GM12878 (cell line): ENCODE results near the gene CDC45. TPM values are rescaled to one million over a fixed set of nuclear protein-coding genes. Genes with fewer than 3 reads are reported as not detected.
A peak's percentile ranks its signal among the peaks of the same experiment; 100 is the strongest.

ENCODE experiments used
- ATAC-seq: fragments of 200-7000 bp; cut with Tn5 transposase; 3 replicates; pipeline ENCODE4 v1.9.1; 2020; ENCODE audit warnings: mild to moderate bottlenecking, moderate library complexity
- BruUV-seq: library from RNA; stranded (reverse); fragments of 400-500 nt; replicated peaks from 2 replicates; lab custom pipeline; 2021; lab: Mats Ljungman, UMichigan
- CTCF ChIA-PET: fragments of 300-600 bp; sonication (Branson Sonifier 250); formaldehyde crosslinking; extraction: SDS; loops from one replicate; lab custom pipeline; 2021; ENCODE audit warnings: inconsistent platforms; lab: Yijun Ruan, JAX
- POLR2A ChIA-PET: fragments of 350-600 bp; formaldehyde crosslinking; extraction: SDS; loops from one replicate; lab custom pipeline; 2021; ENCODE audit warnings: inconsistent platforms; lab: Charles Lee
- RAD21 ChIA-PET: fragments of 300-600 bp; sonication (Branson Sonifier 250); formaldehyde crosslinking; loops from one replicate; lab custom pipeline; 2023; ENCODE audit warnings: antibody characterized with exemption; ENCODE audit not compliant: unreplicated experiment; lab: Charles Lee
- SMC1A ChIA-PET: fragments of 300-600 bp; sonication (Branson Sonifier 250); formaldehyde crosslinking; loops from one replicate; lab custom pipeline; 2023; ENCODE audit not compliant: unreplicated experiment, uncharacterized antibody; lab: Charles Lee
- DNase-seq: peaks from one replicate; pipeline ENCODE4 v3.0.0-alpha.2; 2011; ENCODE audit warnings: low read depth, low spot score
- FAIRE-seq: peaks from 3 replicates; lab custom pipeline; 2011; peaks lifted over from hg19 to GRCh38; lab: Jason Lieb, UNC
- H2AFZ ChIP-seq: 2 replicates; pipeline ENCODE4 v1.6.0; 2011; ENCODE audit warnings: low read depth, low read length, control low read depth; ENCODE audit not compliant: control insufficient read depth
- H3K27ac ChIP-seq: 2 replicates; pipeline ENCODE4 v1.5.1; 2011; ENCODE audit warnings: control low read depth; ENCODE audit not compliant: control insufficient read depth, insufficient read depth
- H3K27me3 ChIP-seq, 2 experiments: replicated peaks in 1 of 2; 2 replicates each; pipeline versions ENCODE4 v1.6.0 to v1.6.1; 2011; ENCODE audit warnings: low read length in 1 of 2; ENCODE audit not compliant: control insufficient read depth in 2 of 2, insufficient read depth in 2 of 2
- H3K36me3 ChIP-seq, 2 experiments: 2 replicates each; pipeline ENCODE4 v1.5.1; 2011; ENCODE audit warnings: low read length in 1 of 2; ENCODE audit not compliant: control insufficient read depth in 2 of 2, insufficient read depth in 2 of 2
- H3K4me1 ChIP-seq: 2 replicates; pipeline ENCODE4 v1.6.1; 2011; ENCODE audit warnings: mild to moderate bottlenecking, low read length, moderate library complexity, mixed read lengths; ENCODE audit not compliant: control insufficient read depth, insufficient read depth
- H3K4me2 ChIP-seq: 2 replicates; pipeline ENCODE4 v1.6.0; 2011; ENCODE audit warnings: control low read depth; ENCODE audit not compliant: control insufficient read depth, insufficient read depth
- H3K4me3 ChIP-seq: fragments of 200-600 bp; sonication (generic); 2 replicates; pipeline ENCODE4 v1.5.1; 2016
- H3K79me2 ChIP-seq: 2 replicates; pipeline ENCODE4 v1.6.0; 2011; ENCODE audit warnings: low read length; ENCODE audit not compliant: control insufficient read depth, insufficient read depth
- H3K9ac ChIP-seq: 2 replicates; pipeline ENCODE4 v1.8.0; 2011; ENCODE audit warnings: low read length, control low read depth, mixed read lengths; ENCODE audit not compliant: control insufficient read depth, insufficient read depth
- H3K9me3 ChIP-seq: replicated peaks from 3 replicates; pipeline ENCODE4 v1.5.1; 2011; ENCODE audit warnings: mild to moderate bottlenecking, low read length; ENCODE audit not compliant: control insufficient read depth, insufficient read depth
- H4K20me1 ChIP-seq: 2 replicates; pipeline ENCODE4 v1.6.0; 2011; ENCODE audit not compliant: control insufficient read depth, insufficient read depth
- ASH2L ChIP-seq: fragments of 300-600, 200-600 bp; sonication (generic); IDR thresholded peaks from 2 replicates; pipeline ENCODE4 v1.6.1; 2017; ENCODE audit warnings: low read depth, mild to moderate bottlenecking, borderline replicate concordance
- CBFB ChIP-seq: IDR thresholded peaks from 2 replicates; pipeline ENCODE4 v1.6.1; 2016; ENCODE audit warnings: antibody characterized with exemption, low read depth
- CEBPB ChIP-seq, 2 experiments: fragments of 150-350 bp in 1 of 2; IDR thresholded peaks; 2 replicates each; pipeline ENCODE4 v1.6.1; 2012 to 2014; ENCODE audit warnings: low read depth in 2 of 2, low read length in 2 of 2, borderline replicate concordance in 1 of 2, inconsistent platforms in 1 of 2
- CREM ChIP-seq: IDR thresholded peaks from 2 replicates; pipeline ENCODE4 v1.6.1; 2014; ENCODE audit warnings: antibody characterized with exemption, low read depth
- CTCF ChIP-seq, 3 experiments: IDR thresholded peaks in 2 of 3; conservative IDR thresholded peaks in 1 of 3; 2 replicates each; pipeline ENCODE4 v1.5.1; 2011; ENCODE audit warnings: low read depth in 3 of 3, low read length in 3 of 3, mild to moderate bottlenecking in 3 of 3, control low read depth in 2 of 3, moderate library complexity in 2 of 3, inconsistent platforms in 1 of 3, mixed read lengths in 1 of 3; ENCODE audit not compliant: control insufficient read depth in 2 of 3, insufficient read depth in 1 of 3; ENCODE audit errors: extremely low read depth in 1 of 3
- DPF2 ChIP-seq: fragments of 450-650 bp; IDR thresholded peaks from 2 replicates; pipeline ENCODE4 v1.6.1; 2017; ENCODE audit warnings: mild to moderate bottlenecking
- GABPA ChIP-seq: IDR thresholded peaks from 2 replicates; pipeline ENCODE4 v1.6.1; 2014; ENCODE audit warnings: antibody characterized with exemption, low read depth, mild to moderate bottlenecking, inconsistent platforms
- LARP7 ChIP-seq: fragments of 450-650 bp; IDR thresholded peaks from 2 replicates; pipeline ENCODE4 v1.6.1; 2017; ENCODE audit warnings: mild to moderate bottlenecking
- PKNOX1 ChIP-seq: fragments of 450-650 bp; IDR thresholded peaks from 2 replicates; pipeline ENCODE4 v1.6.1; 2016; ENCODE audit warnings: mild to moderate bottlenecking
- POU2F2 ChIP-seq: IDR thresholded peaks from 3 replicates; pipeline ENCODE4 v1.6.1; 2011; ENCODE audit warnings: low read depth, mild to moderate bottlenecking, low read length, borderline replicate concordance
- STAT1 ChIP-seq: fragments of 450-650 bp; conservative IDR thresholded peaks from 2 replicates; pipeline ENCODE4 v1.6.1; 2014; ENCODE audit warnings: antibody characterized with exemption, mild to moderate bottlenecking
- ZSCAN29 ChIP-seq: fragments of 450-650 bp; IDR thresholded peaks from 2 replicates; pipeline ENCODE4 v1.6.1; 2017; ENCODE audit warnings: mild to moderate bottlenecking, moderate library complexity
- WGBS: methylation state at CpG from one replicate; pipeline ENCODE4 v1.1.6; 2016; ENCODE audit warnings: low lambda C conversion rate; ENCODE audit not compliant: insufficient replicate concordance, insufficient coverage; ENCODE audit errors: missing lambda C conversion rate; 5-methylcytosine and 5-hydroxymethylcytosine counted together
- in situ Hi-C: fragments of 300-500 bp; cut with MboI; formaldehyde crosslinking; loops from 9 replicates; pipeline ENCODE4 v1.14.3; 2018; ENCODE audit warnings: mixed read lengths
- intact Hi-C: fragments of 100-400 bp; cut with micrococcal nuclease; formaldehyde crosslinking; loops from one replicate; pipeline ENCODE4 v1.14.2; 2022; ENCODE audit not compliant: unreplicated experiment
- polyA plus RNA-seq, 11 experiments: library from polyadenylated mRNA; depleted of rRNA in 4 of 11; unstranded in 6 of 11; stranded (reverse) in 5 of 11; fragments of >200 nt; fragmentation: Nextera tagmentation in 4 of 11; fragmentation: Illumina TruSeq in 1 of 11; extraction: Ambion mirVana in 4 of 11; extraction: Trizol in 1 of 11; gene quantifications; 1 replicate in 1 of 11; 2 replicates in 10 of 11; pipeline versions ENCODE4 v1.2.1 to v1.2.3, GENCODE V29; 2011 to 2016; ENCODE audit warnings: inconsistent platforms in 2 of 11, missing spikeins in 2 of 11, low read depth in 1 of 11
- total RNA-seq, 4 experiments: library from RNA; depleted of rRNA in 3 of 4; stranded (reverse); fragments of >200 nt in 3 of 4; fragmentation: Illumina TruSeq in 1 of 4; extraction: Trizol in 1 of 4; gene quantifications; 2 replicates each; pipeline versions ENCODE4 v1.2.1 to v1.2.3, GENCODE V29; 2013 to 2021

CDC45 gene
- total and polyA plus RNA-seq, 10 of the 15 experiments (the other 5 are each of a cell fraction or from before 2014, with no cell fraction given) = 40.8 to 88.5 (median 54.2) TPM

GRCh38 chr22:19446603-19447329 is 33.0 kb upstream of the CDC45 start (continued):
- TF ChIP-seq STAT1 = no peak

DNA sequence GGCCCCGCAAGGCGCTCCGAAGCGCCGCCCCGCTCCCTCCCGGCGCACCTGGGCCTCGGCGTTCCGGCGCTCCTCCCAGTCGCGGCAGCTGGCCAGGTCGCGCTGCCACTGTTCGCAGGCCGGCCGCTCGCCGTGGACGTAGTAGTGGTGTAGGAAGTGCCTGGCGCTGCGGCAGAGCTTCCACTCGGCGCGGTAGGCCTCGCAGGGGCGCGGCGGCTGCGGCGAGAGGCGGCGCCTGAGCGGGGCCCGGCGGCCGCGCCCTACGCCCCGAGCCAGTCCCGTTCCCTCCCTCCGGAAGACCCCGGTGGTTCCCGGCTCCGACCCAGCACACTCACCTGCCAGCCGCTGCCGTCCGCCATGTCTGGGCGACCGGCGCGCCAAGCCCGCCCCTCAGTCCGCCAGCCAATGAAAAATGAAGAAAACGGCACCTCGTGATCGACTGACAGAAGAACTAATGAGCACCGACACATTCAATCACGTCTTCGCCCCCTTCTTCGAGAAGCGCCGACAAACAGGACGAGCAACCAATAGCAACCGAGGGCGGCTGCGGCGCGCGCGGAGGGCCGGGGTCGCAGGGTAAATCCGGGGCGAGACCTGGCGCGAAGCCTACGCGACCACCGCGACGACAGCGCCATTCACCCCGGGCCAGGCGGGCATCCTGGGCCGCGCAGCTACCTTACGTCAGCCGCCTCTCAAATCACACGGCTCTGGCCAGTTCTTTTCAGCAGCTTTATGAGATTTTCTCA is 32.2 kb upstream of the CDC45 start, which contains the start of gene C22orf39:
Gene C22orf39, minus strand, starts transcription at position 382 of the 746 bp plus-strand sequence. Its CDS starts 23 bp downstream, at position 359.
- Histone ChIP-seq H3K9me3 (no peaks in the 10 kb centered on the region), H3K9ac (peak within 1 kb of the TSS; percentile 82), H3K4me3 (peak within 1 kb of the TSS; percentile 95), H4K20me1 (no peaks in the 10 kb centered on the region), H3K27ac (peak within 1 kb of the TSS; percentile 85), H3K79me2 (peaks cover 30% of the 10 kb centered on the region), H3K27me3 (no peaks in the 10 kb centered on the region), H2AFZ (peak within 1 kb of the TSS; percentile 94), H3K36me3 (peaks cover 6 to 21% of the 10 kb centered on the region in 2 experiments; a peak in 3 of 4 replicates), H3K4me1 (peaks cover 17% of the 10 kb centered on the region), H3K4me2 (peak within 1 kb of the TSS; percentile 95)
- FAIRE-seq (peak; percentile 97), ATAC-seq (peak; percentile 92), DNase-seq (peak; percentile 67)
- ChIA-PET POLR2A (interaction anchor here (0.6 to 1.8 kb wide), 6 partner anchors 15 to 269 kb away, joined by 3 to 5 read pairs (median 4); partner anchors contain the start of genes CDC45, MRPL40 and SLC25A1), CTCF (interaction anchor here (1.0 to 3.1 kb wide), 3 partner anchors 13 to 268 kb away, joined by 4 to 10 read pairs (median 9); no protein-coding TSS in a partner anchor), RAD21 (interaction anchor here (1.1 to 1.7 kb wide), 3 partner anchors 16 to 269 kb away, joined by 4 read pairs; partner anchors contain the start of genes HIRA, MRPL40 and SLC25A1), SMC1A (interaction anchor here (1.3 to 4.4 kb wide), 2 partner anchors 13 to 30 kb away, joined by 6 to 18 read pairs; no protein-coding TSS in a partner anchor)
- no TSS peak for BruUV-seq
- WGBS = 1% methylated on average over 77 of the region's 92 CpGs
- in situ Hi-C loops (loop anchor here (25.0 kb wide), 1 partner anchor 1810 kb away; the partner anchor contains the start of genes ATP6V1E1 and BCL2L13), intact Hi-C loops (loop anchor here (1.0 to 5.0 kb wide), 3 partner anchors 15 to 270 kb away; partner anchors contain the start of genes CDC45, MRPL40, SLC25A1 and UFD1)
- TF ChIP-seq CREM (peak; percentile 82), DPF2 (peak; percentile 96), CTCF (IDR thresholded peaks at IDR 0.05 in 2 of 3, conservative IDR thresholded peaks at IDR 0.05 in 1 of 3; ENCODE audit: control insufficient read depth in 2 of 3, extremely low read depth in 1 of 3, insufficient read depth in 1 of 3, low read depth in 3 of 3, low read length in 3 of 3) (no peak), ASH2L (peak; percentile 74; the same call in 1 of the 2 replicates), GABPA (no peak), CEBPB (IDR thresholded peaks at IDR 0.05; ENCODE audit: borderline replicate concordance in 1 of 2, low read depth in 2 of 2, low read length in 2 of 2) (no peak), POU2F2 (0 out of 3 replicates have a peak, but pooled peaks have one; percentile 56), PKNOX1 (peak; percentile 99), LARP7 (peak; percentile 90; the same call in 1 of the 2 replicates), ZSCAN29 (peak; percentile 51; the same call in 1 of the 2 replicates), CBFB (peak; percentile 27; the same call in 1 of the 2 replicates)
